Measurements from ENCODE around the gene PTPRM. TPM values are rescaled to one million over a fixed set of nuclear protein-coding genes. Genes with fewer than 3 reads are reported as not detected.

The PTPRM gene
- total and polyA plus RNA-seq, 2 of the 8 experiments (the other 6 are each of a cell fraction or from before 2014, with no cell fraction given) = 4.1 to 7.0 TPM

DNA sequence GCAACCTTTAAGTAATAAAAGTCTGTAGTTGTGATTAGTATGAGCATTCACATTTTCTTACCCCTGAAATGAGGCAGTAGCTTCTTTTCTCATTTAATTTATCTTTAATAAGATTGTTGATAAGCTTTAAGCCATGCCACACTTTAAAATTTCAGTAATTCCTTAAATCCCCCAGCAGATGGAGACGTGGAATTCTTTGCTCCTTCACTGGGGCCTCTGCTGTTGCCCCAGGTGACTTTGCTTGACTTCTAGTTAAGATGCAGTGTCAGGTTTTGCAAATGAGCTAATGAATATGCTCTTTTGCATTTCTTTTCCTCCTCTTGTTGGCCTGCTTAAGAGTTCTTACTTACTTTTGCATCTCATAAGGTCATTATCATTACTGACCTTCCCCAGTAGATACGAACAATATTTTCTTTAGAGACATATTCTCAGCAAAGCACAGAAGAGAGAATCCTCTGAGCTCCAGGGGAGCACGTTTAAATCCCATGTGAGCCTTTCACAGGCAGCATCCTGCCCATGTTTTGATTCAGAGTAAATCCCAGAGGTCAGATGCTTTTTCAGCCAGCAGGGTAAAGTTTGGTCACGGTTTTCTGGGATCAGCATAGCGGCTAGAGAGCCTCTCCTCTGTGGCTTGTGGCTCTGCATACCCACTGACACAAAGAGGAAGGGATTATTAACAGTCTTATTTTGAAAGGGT, 222.9 kb downstream of the PTPRM start (continued):
- TF ChIP-seq CHD7 (IDR thresholded peaks at IDR 0.05; ENCODE audit: insufficient replicate concordance, low read length) (peak; percentile 39), ASH2L (IDR thresholded peaks at IDR 0.05; ENCODE audit: low read length) (peak; percentile 53), BACH1 (IDR thresholded peaks at IDR 0.05; ENCODE audit: low read length) (peak; percentile 92)
